K562 (cell line): Measurements from ENCODE around the gene DOCK8. TPM values are rescaled to one million over a fixed set of nuclear protein-coding genes. Genes with fewer than 3 reads are reported as not detected.

ENCODE experiments used
- ATAC-seq: fragments of 200-7000 bp; cut with Tn5 transposase; 3 replicates; pipeline ENCODE4 v1.9.1; 2020; ENCODE audit warnings: moderate library complexity
- BruUV-seq: library from RNA; stranded (reverse); fragments of 400-500 nt; replicated peaks from 2 replicates; lab custom pipeline; 2021; lab: Mats Ljungman, UMichigan
- CTCF ChIA-PET: fragments of 300-600 bp; formaldehyde crosslinking; extraction: SDS; loops from one replicate; lab custom pipeline; 2021; ENCODE audit warnings: low intra/inter-chr PET ratio; lab: Yijun Ruan, JAX
- POLR2A ChIA-PET: fragments of 300-600, 350-650 bp; sonication (Branson Sonifier 250); formaldehyde crosslinking; extraction: SDS; loops from one replicate; lab custom pipeline; 2021; ENCODE audit warnings: antibody characterized with exemption, inconsistent platforms; lab: Yijun Ruan, JAX
- DNase-seq, 4 experiments: peaks; one replicate each; pipeline versions ENCODE4 v3.0.0 to v3.0.0-alpha.2; 2011 to 2018; ENCODE audit warnings: low spot score in 3 of 4, mixed read lengths in 3 of 4; ENCODE audit errors: extremely low read depth in 1 of 4
- FAIRE-seq: peaks from 2 replicates; lab custom pipeline; 2011; peaks lifted over from hg19 to GRCh38; lab: Jason Lieb, UNC
- H2AFZ ChIP-seq: 2 replicates; pipeline ENCODE4 v1.6.0; 2011; ENCODE audit warnings: low read depth, low read length, control low read depth, inconsistent platforms
- H3K27ac ChIP-seq: fragments of 200-600 bp; 3 replicates; pipeline ENCODE4 v1.8.0; 2011; ENCODE audit warnings: low read depth, mild to moderate bottlenecking, control low read depth, inconsistent platforms, low read length, moderate library complexity, mixed read lengths; ENCODE audit errors: extremely low read depth
- H3K27me3 ChIP-seq, 2 experiments: fragments of 300-600 bp in 1 of 2; 2 replicates in 1 of 2; 3 replicates in 1 of 2; pipeline versions ENCODE4 v1.6.0 to v1.8.0; 2011; ENCODE audit warnings: inconsistent platforms in 2 of 2, low read length in 2 of 2, mild to moderate bottlenecking in 1 of 2, mixed read lengths in 1 of 2, moderate library complexity in 1 of 2; ENCODE audit not compliant: control insufficient read depth in 2 of 2, insufficient read depth in 2 of 2
- H3K36me3 ChIP-seq: fragments of 300-600 bp; 3 replicates; pipeline ENCODE4 v1.8.0; 2011; ENCODE audit warnings: mild to moderate bottlenecking, low read length, inconsistent platforms; ENCODE audit not compliant: control insufficient read depth, insufficient read depth
- H3K4me1 ChIP-seq, 2 experiments: fragments of 200-600 bp in 1 of 2; replicated peaks in 1 of 2; 2 replicates in 1 of 2; 3 replicates in 1 of 2; pipeline versions ENCODE4 v1.5.1 to v1.8.0; 2011; ENCODE audit warnings: inconsistent platforms in 2 of 2, low read length in 2 of 2, mild to moderate bottlenecking in 1 of 2, mixed read lengths in 1 of 2, moderate library complexity in 1 of 2; ENCODE audit not compliant: control insufficient read depth in 2 of 2, insufficient read depth in 2 of 2
- H3K4me2 ChIP-seq: 2 replicates; pipeline ENCODE4 v1.6.1; 2011; ENCODE audit warnings: low read length, control low read depth, inconsistent platforms, mixed read lengths; ENCODE audit not compliant: insufficient read depth
- H3K4me3 ChIP-seq: fragments of 200-600 bp; sonication (generic), shearing (Covaris generic); 2 replicates; pipeline ENCODE4 v1.5.1; 2016; ENCODE audit warnings: control low read depth, inconsistent platforms
- H3K79me2 ChIP-seq: fragments of 200-600 bp; 3 replicates; pipeline ENCODE4 v1.8.0; 2011; ENCODE audit warnings: low read length, inconsistent platforms; ENCODE audit not compliant: control insufficient read depth, insufficient read depth
- H3K9ac ChIP-seq, 2 experiments: 2 replicates each; pipeline versions ENCODE4 v1.6.0 to v1.6.1; 2011; ENCODE audit warnings: low read depth in 2 of 2, low read length in 2 of 2, control low read depth in 1 of 2, inconsistent platforms in 1 of 2, mild to moderate bottlenecking in 1 of 2, mixed read lengths in 1 of 2; ENCODE audit not compliant: insufficient read depth in 1 of 2
- H3K9me1 ChIP-seq: one replicate; pipeline ENCODE4 v1.6.0; 2011; ENCODE audit warnings: inconsistent platforms, mild to moderate bottlenecking, low read length, moderate library complexity; ENCODE audit not compliant: control insufficient read depth, insufficient read depth
- H3K9me3 ChIP-seq: replicated peaks from 2 replicates; pipeline ENCODE4 v1.5.1; 2011; ENCODE audit warnings: low read depth, low read length, inconsistent platforms; ENCODE audit not compliant: control insufficient read depth, insufficient read depth
- H4K20me1 ChIP-seq: replicated peaks from 2 replicates; pipeline ENCODE4 v1.6.1; 2011; ENCODE audit warnings: low read length, inconsistent platforms, mixed read lengths; ENCODE audit not compliant: control insufficient read depth, insufficient read depth
- CEBPB ChIP-seq: fragments of 450-650 bp; IDR thresholded peaks from 2 replicates; pipeline ENCODE4 v1.6.1; 2016; ENCODE audit warnings: missing genetic modification characterization, missing compliant biosample characterization
- CEBPG ChIP-seq, 3 experiments: fragments of 200-800 bp in 1 of 3; sonication (Bioruptor generic) in 1 of 3; sonication (generic) in 1 of 3; formaldehyde crosslinking in 1 of 3; IDR thresholded peaks in 2 of 3; conservative IDR thresholded peaks in 1 of 3; 2 replicates each; pipeline versions ENCODE4 v1.6.1 to v1.8.0; 2016 to 2022; ENCODE audit warnings: missing compliant biosample characterization in 2 of 3, missing genetic modification characterization in 2 of 3, mild to moderate bottlenecking in 1 of 3, missing genetic modification reagents in 1 of 3
- FOXK1 ChIP-seq: sonication (generic); formaldehyde crosslinking; IDR thresholded peaks from 2 replicates; pipeline ENCODE4 v1.8.0; 2022; ENCODE audit warnings: missing genetic modification reagents, mild to moderate bottlenecking, borderline replicate concordance
- WGBS: fragments of 100-300 bp; shearing (Covaris generic); methylation state at CpG from one replicate; pipeline ENCODE4 v1.1.6; 2016; ENCODE audit warnings: low coverage, mixed read lengths; ENCODE audit not compliant: insufficient coverage; ENCODE audit errors: missing lambda C conversion rate; 5-methylcytosine and 5-hydroxymethylcytosine counted together
- in situ Hi-C: fragments of 300-500 bp; cut with MboI; formaldehyde crosslinking; loops from 4 replicates; pipeline ENCODE4 v1.15.0; 2018; ENCODE audit warnings: inconsistent platforms, mixed read lengths
- intact Hi-C: fragments of 100-400 bp; cut with micrococcal nuclease; formaldehyde crosslinking; loops from 2 replicates; pipeline ENCODE4 v1.14.2; 2022
- polyA plus RNA-seq, 8 experiments: library from polyadenylated mRNA; depleted of rRNA in 4 of 8; stranded (reverse) in 5 of 8; unstranded in 3 of 8; fragments of >200 nt; fragmentation: Nextera tagmentation in 2 of 8; fragmentation: Illumina TruSeq in 1 of 8; extraction: Ambion mirVana in 2 of 8; extraction: Trizol in 1 of 8; gene quantifications; 2 replicates each; pipeline versions ENCODE4 v1.2.1 to v1.2.3, GENCODE V29; 2011 to 2014; ENCODE audit warnings: inconsistent platforms in 1 of 8, missing spikeins in 1 of 8
- total RNA-seq, 7 experiments: library from RNA; depleted of rRNA in 6 of 7; stranded (reverse); fragments of >200 nt in 6 of 7; fragmentation: Illumina TruSeq in 2 of 7; extraction: Trizol in 2 of 7; gene quantifications; 2 replicates each; pipeline versions ENCODE4 v1.2.1 to v1.2.3, GENCODE V29; 2011 to 2021; ENCODE audit warnings: low replicate concordance in 1 of 7
- TF ChIP-seq, protein P1 (sequence below): sonication (generic); formaldehyde crosslinking; IDR thresholded peaks from 2 replicates; pipeline ENCODE4 v1.8.1; 2023; ENCODE audit warnings: mild to moderate bottlenecking, missing genetic modification reagents

The DOCK8 gene
- total and polyA plus RNA-seq, 9 of the 15 experiments (the other 6 are each of a cell fraction or from before 2014, with no cell fraction given) = 14.4 to 53.8 (median 25.1) TPM

GRCh38 chr9:436482-436881, 221.8 kb downstream of the DOCK8 start:
- Histone ChIP-seq H2AFZ (no peak overlapping the region), H3K4me3 (no peak overlapping the region), H3K9me1 (no peaks in the 10 kb centered on the region), H3K27ac (no peak overlapping the region), H3K79me2 (no peaks in the 10 kb centered on the region), H4K20me1 (no peaks in the 10 kb centered on the region), H3K27me3 (no peaks in the 10 kb centered on the region), H3K36me3 (peaks cover 71% of the 10 kb centered on the region; the same call in 2 of the 3 replicates), H3K4me2 (no peak overlapping the region), H3K4me1 (no peaks in the 10 kb centered on the region), H3K9me3 (no peaks in the 10 kb centered on the region), H3K9ac (no peak overlapping the region)
- DNase-seq (no peak), ATAC-seq (no peak), FAIRE-seq (no peak)
- in situ Hi-C loops = no loop called here
- TF ChIP-seq FOXK1 (CRISPR knock-in tag) (no peak), CEBPB (tag) (0 out of 2 replicates have a peak, but pooled peaks have one; percentile 12), CEBPG (CRISPR knock-in tag; IDR thresholded peaks at IDR 0.05) (no peak), CEBPG (tag; conservative IDR thresholded peaks at IDR 0.05 in 1 of 2, IDR thresholded peaks at IDR 0.05 in 1 of 2) (0 out of 4 replicates have a peak, but pooled peaks of 1 of the 2 experiments have one; percentile 11)
- TF ChIP-seq, protein P1, sequence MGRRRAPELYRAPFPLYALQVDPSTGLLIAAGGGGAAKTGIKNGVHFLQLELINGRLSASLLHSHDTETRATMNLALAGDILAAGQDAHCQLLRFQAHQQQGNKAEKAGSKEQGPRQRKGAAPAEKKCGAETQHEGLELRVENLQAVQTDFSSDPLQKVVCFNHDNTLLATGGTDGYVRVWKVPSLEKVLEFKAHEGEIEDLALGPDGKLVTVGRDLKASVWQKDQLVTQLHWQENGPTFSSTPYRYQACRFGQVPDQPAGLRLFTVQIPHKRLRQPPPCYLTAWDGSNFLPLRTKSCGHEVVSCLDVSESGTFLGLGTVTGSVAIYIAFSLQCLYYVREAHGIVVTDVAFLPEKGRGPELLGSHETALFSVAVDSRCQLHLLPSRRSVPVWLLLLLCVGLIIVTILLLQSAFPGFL = no peak
- intact Hi-C loops = no loop called here
- 55% methylated on average over 3 of the region's 3 CpGs for WGBS
- no TSS peak for BruUV-seq
- CTCF ChIA-PET = no interaction called here
- POLR2A ChIA-PET = interaction anchor here (1.6 kb wide), 1 partner anchor 8 kb away, joined by 3 read pairs; no protein-coding TSS in a partner anchor
